A549 (cell line): Measurements from ENCODE around the gene REM2. TPM values are rescaled to one million over a fixed set of nuclear protein-coding genes. Genes with fewer than 3 reads are reported as not detected.
A peak's percentile ranks its signal among the peaks of the same experiment; 100 is the strongest.

ENCODE experiments used
- ATAC-seq, 2 experiments: fragments of 200-7000 bp in 1 of 2; fragments of >200 bp in 1 of 2; cut with Nextera tagmentation in 1 of 2; cut with Tn5 transposase in 1 of 2; 3 replicates each; pipeline versions ENCODE4 v1.8.0 to v1.9.1; 2018 to 2020; ENCODE audit warnings: mild to moderate bottlenecking in 1 of 2, moderate library complexity in 1 of 2
- CTCF ChIA-PET: fragments of 300-600 bp; sonication (Branson Sonifier 250); formaldehyde crosslinking; extraction: SDS; loops from one replicate; lab custom pipeline; 2021; ENCODE audit warnings: antibody characterized with exemption, inconsistent platforms; lab: Yijun Ruan, JAX
- POLR2A ChIA-PET: fragments of 350-600 bp; formaldehyde crosslinking; extraction: SDS; loops from one replicate; lab custom pipeline; 2021; ENCODE audit warnings: antibody characterized with exemption, inconsistent platforms; lab: Yijun Ruan, JAX
- DNase-seq, 2 experiments: peaks; one replicate each; pipeline versions ENCODE4 v3.0.0 to v3.0.0-alpha.2; 2011 to 2016; ENCODE audit warnings: low read depth in 1 of 2, low spot score in 1 of 2
- FAIRE-seq: peaks from 2 replicates; lab custom pipeline; 2011; peaks lifted over from hg19 to GRCh38; lab: Jason Lieb, UNC
- H3K27ac ChIP-seq, 2 experiments: fragments of >200 bp; sonication (Bioruptor Twin); formaldehyde crosslinking; 3 replicates each; pipeline ENCODE4 v1.5.1; 2016 to 2017
- H3K4me1 ChIP-seq: fragments of >200 bp; sonication (Bioruptor Twin); formaldehyde crosslinking; 3 replicates; pipeline ENCODE4 v1.6.1; 2016
- H3K4me2 ChIP-seq: fragments of >200 bp; sonication (Bioruptor Twin); formaldehyde crosslinking; 3 replicates; pipeline ENCODE4 v1.6.1; 2016
- H3K4me3 ChIP-seq: fragments of >200 bp; sonication (Bioruptor Twin); formaldehyde crosslinking; 3 replicates; pipeline ENCODE4 v1.5.1; 2016
- H3K9me3 ChIP-seq: fragments of >200 bp; sonication (Bioruptor Twin); formaldehyde crosslinking; 3 replicates; pipeline ENCODE4 v1.6.1; 2016
- BHLHE40 ChIP-seq: IDR thresholded peaks from 2 replicates; pipeline ENCODE4 v1.6.1; 2012; ENCODE audit warnings: low read depth, low read length, inconsistent platforms
- CBX8 ChIP-seq: fragments of 200-600 bp; sonication (generic); IDR thresholded peaks from 2 replicates; pipeline ENCODE4 v1.6.1; 2016
- EHMT2 ChIP-seq: fragments of 200-600 bp; sonication (generic); IDR thresholded peaks from 2 replicates; pipeline ENCODE4 v1.6.1; 2016; ENCODE audit warnings: antibody characterized with exemption, low read depth, mild to moderate bottlenecking, moderate library complexity
- FOXS1 ChIP-seq: fragments of 250-450 bp; sonication (Bioruptor Pico); IDR thresholded peaks from 2 replicates; pipeline ENCODE4 v1.5.0; 2020; ENCODE audit warnings: mild to moderate bottlenecking, moderate library complexity
- HDAC2 ChIP-seq: fragments of 200-600 bp; sonication (generic); IDR thresholded peaks from 2 replicates; pipeline ENCODE4 v1.6.1; 2016
- HOXA7 ChIP-seq: fragments of 250-450 bp; sonication (Bioruptor Pico); IDR thresholded peaks from 2 replicates; pipeline ENCODE4 v1.5.0; 2020; ENCODE audit warnings: mild to moderate bottlenecking, moderate library complexity
- JUN ChIP-seq, 2 experiments: fragments of >200 bp; sonication (Bioruptor Twin); formaldehyde crosslinking; IDR thresholded peaks; 2 replicates in 1 of 2; 3 replicates in 1 of 2; pipeline ENCODE4 v1.6.1; 2016 to 2017
- JUNB ChIP-seq: fragments of >200 bp; sonication (Bioruptor Twin); formaldehyde crosslinking; IDR thresholded peaks from 2 replicates; pipeline ENCODE4 v1.6.1; 2016
- MAFK ChIP-seq: fragments of 450-650 bp; IDR thresholded peaks from 2 replicates; pipeline ENCODE4 v1.6.1; 2014; ENCODE audit not compliant: partially characterized antibody
- MYC ChIP-seq: IDR thresholded peaks from 2 replicates; pipeline ENCODE4 v1.6.1; 2012; ENCODE audit warnings: mild to moderate bottlenecking, inconsistent platforms, low read length, improper control_type of control experiment, borderline replicate concordance
- POLR2AphosphoS2 ChIP-seq: conservative IDR thresholded peaks from 2 replicates; pipeline ENCODE4 v1.6.1; 2012; ENCODE audit warnings: low read length, improper control_type of control experiment, inconsistent platforms
- RAD21 ChIP-seq, 2 experiments: fragments of >200 bp in 1 of 2; sonication (Bioruptor Twin) in 1 of 2; formaldehyde crosslinking in 1 of 2; IDR thresholded peaks in 1 of 2; conservative IDR thresholded peaks in 1 of 2; 2 replicates in 1 of 2; 3 replicates in 1 of 2; pipeline ENCODE4 v1.6.1; 2012 to 2018; ENCODE audit warnings: inconsistent platforms in 1 of 2
- RARB ChIP-seq: fragments of 250-450 bp; sonication (Bioruptor Pico); IDR thresholded peaks from 2 replicates; pipeline ENCODE4 v1.8.0; 2021; ENCODE audit warnings: mild to moderate bottlenecking, moderate library complexity
- RCOR1 ChIP-seq: fragments of 150-350 bp; IDR thresholded peaks from 2 replicates; pipeline ENCODE4 v1.6.1; 2014; ENCODE audit warnings: antibody characterized with exemption, low read length, low read depth
- SMC3 ChIP-seq: fragments of >200 bp; sonication (Bioruptor Twin); formaldehyde crosslinking; IDR thresholded peaks from 3 replicates; pipeline ENCODE4 v1.6.1; 2018; ENCODE audit warnings: inconsistent platforms
- ZFP36 ChIP-seq: fragments of 450-650 bp; IDR thresholded peaks from 2 replicates; pipeline ENCODE4 v1.6.1; 2014; ENCODE audit warnings: borderline replicate concordance; ENCODE audit not compliant: partially characterized antibody
- WGBS: methylation state at CpG from one replicate; pipeline ENCODE4 v1.1.6; 2017; ENCODE audit errors: missing lambda C conversion rate; 5-methylcytosine and 5-hydroxymethylcytosine counted together
- polyA plus RNA-seq, 4 experiments: library from polyadenylated mRNA; depleted of rRNA in 3 of 4; stranded (reverse); fragments of >200 nt; fragmentation: RNase III in 1 of 4; extraction: RNeasy Plus Mini Kit Qiagen cat#74134 plus additional on column Dnase treatment in 1 of 4; gene quantifications; 2 replicates in 3 of 4; 3 replicates in 1 of 4; pipeline ENCODE4 v1.2.3, GENCODE V29; 2011 to 2017
- TF ChIP-seq, protein P1 (sequence below): fragments of 250-450 bp; sonication (Bioruptor Pico); IDR thresholded peaks from 2 replicates; pipeline ENCODE4 v1.5.0; 2021; ENCODE audit warnings: mild to moderate bottlenecking, moderate library complexity, borderline replicate concordance
- TF ChIP-seq, protein P2 (sequence below): fragments of 450-650 bp; IDR thresholded peaks from 2 replicates; pipeline ENCODE4 v1.6.1; 2014; ENCODE audit warnings: antibody characterized with exemption
- TF ChIP-seq, protein P3 (sequence below): fragments of >200 bp; sonication (Bioruptor Twin); formaldehyde crosslinking; IDR thresholded peaks from 3 replicates; pipeline ENCODE4 v1.5.1; 2016
- TF ChIP-seq, protein P4 (sequence below): fragments of >200 bp; sonication (Bioruptor Twin); formaldehyde crosslinking; IDR thresholded peaks from 3 replicates; pipeline ENCODE4 v1.6.1; 2016
- TF ChIP-seq, protein P5 (sequence below): fragments of 200-600 bp; sonication (generic); IDR thresholded peaks from 2 replicates; pipeline ENCODE4 v1.6.1; 2016; ENCODE audit warnings: antibody characterized with exemption, mild to moderate bottlenecking, moderate library complexity
- TF ChIP-seq, protein P6 (sequence below): IDR thresholded peaks from 2 replicates; pipeline ENCODE4 v1.6.1; 2012

The REM2 gene
- polyA plus RNA-seq, 2 of the 4 experiments (the other 2 are of a cell fraction) = 0.23 to 0.31 TPM

DNA sequence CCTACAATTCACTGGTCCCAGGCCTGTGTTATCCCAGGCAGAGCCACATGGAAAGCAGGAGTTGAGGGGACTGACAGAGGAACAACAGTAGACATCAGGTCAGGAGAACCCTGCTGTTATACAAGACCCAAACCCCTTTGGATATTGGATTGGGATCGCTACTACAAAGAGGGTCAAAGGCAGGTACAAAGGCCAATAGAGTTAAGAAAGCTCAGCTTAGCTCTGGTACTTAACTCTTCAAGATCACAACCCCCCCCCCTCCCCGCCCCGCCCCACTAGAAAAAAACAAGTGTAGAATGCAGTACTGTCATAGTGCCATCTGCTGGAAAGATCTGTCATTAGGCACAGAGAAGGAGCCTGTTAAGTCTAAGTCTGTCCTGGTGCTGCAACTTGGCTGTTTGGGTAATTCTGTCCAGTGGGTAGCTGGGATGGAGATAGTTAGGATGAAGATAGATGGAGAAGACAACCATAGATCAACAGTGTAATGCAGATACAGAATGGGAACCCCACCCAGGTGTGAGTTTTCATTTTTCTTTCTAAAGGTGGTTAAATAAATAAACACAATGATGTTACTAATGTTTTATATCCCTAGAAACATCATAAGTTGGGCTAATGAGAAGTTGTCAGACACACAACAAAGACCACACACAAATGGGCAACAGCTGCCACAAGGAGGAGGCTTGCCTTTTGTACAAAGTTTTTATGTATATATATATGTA, 17.2 kb downstream of the REM2 start:
- ATAC-seq (peak; percentile 81 to 83), FAIRE-seq (no peak), DNase-seq (peak; percentile 77 to 81)
- Histone ChIP-seq H3K4me2 (no peak overlapping the region), H3K4me3 (no peak overlapping the region), H3K9me3 (no peaks in the 10 kb centered on the region), H3K27ac (no peak overlapping the region; a peak in 1 of 6 replicates), H3K4me1 (peaks cover 17% of the 10 kb centered on the region)
- ChIA-PET CTCF (interaction anchor here (0.5 to 16.6 kb wide), 28 partner anchors 14 to 1617 kb away, joined by 3 to 368 read pairs (median 4); partner anchors contain the start of genes LRP10, OXA1L, RBM23 and REM2), POLR2A (interaction anchor here (0.6 to 1.0 kb wide), 4 partner anchors 11 to 82 kb away, joined by 3 to 6 read pairs (median 4); partner anchors contain the start of genes AJUBA and LRP10)
- WGBS = 7% methylated on average over 3 of the region's 3 CpGs
- TF ChIP-seq RAD21 (conservative IDR thresholded peaks at IDR 0.05 in 1 of 2, IDR thresholded peaks at IDR 0.05 in 1 of 2) = peak; percentile 62 to 70
- no peak for TF ChIP-seq RARB (CRISPR knock-in tag)
- TF ChIP-seq, protein P1, sequence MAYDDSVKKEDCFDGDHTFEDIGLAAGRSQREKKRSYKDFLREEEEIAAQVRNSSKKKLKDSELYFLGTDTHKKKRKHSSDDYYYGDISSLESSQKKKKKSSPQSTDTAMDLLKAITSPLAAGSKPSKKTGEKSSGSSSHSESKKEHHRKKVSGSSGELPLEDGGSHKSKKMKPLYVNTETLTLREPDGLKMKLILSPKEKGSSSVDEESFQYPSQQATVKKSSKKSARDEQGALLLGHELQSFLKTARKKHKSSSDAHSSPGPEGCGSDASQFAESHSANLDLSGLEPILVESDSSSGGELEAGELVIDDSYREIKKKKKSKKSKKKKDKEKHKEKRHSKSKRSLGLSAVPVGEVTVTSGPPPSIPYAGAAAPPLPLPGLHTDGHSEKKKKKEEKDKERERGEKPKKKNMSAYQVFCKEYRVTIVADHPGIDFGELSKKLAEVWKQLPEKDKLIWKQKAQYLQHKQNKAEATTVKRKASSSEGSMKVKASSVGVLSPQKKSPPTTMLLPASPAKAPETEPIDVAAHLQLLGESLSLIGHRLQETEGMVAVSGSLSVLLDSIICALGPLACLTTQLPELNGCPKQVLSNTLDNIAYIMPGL = no peak
- peak; percentile 85 for TF ChIP-seq SMC3
- no peak for TF ChIP-seq ZFP36
- TF ChIP-seq, protein P2, sequence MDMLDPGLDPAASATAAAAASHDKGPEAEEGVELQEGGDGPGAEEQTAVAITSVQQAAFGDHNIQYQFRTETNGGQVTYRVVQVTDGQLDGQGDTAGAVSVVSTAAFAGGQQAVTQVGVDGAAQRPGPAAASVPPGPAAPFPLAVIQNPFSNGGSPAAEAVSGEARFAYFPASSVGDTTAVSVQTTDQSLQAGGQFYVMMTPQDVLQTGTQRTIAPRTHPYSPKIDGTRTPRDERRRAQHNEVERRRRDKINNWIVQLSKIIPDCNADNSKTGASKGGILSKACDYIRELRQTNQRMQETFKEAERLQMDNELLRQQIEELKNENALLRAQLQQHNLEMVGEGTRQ = no peak
- no peak for TF ChIP-seq HDAC2
- TF ChIP-seq CBX8 = no peak
- no peak for TF ChIP-seq MAFK
- TF ChIP-seq, protein P3, sequence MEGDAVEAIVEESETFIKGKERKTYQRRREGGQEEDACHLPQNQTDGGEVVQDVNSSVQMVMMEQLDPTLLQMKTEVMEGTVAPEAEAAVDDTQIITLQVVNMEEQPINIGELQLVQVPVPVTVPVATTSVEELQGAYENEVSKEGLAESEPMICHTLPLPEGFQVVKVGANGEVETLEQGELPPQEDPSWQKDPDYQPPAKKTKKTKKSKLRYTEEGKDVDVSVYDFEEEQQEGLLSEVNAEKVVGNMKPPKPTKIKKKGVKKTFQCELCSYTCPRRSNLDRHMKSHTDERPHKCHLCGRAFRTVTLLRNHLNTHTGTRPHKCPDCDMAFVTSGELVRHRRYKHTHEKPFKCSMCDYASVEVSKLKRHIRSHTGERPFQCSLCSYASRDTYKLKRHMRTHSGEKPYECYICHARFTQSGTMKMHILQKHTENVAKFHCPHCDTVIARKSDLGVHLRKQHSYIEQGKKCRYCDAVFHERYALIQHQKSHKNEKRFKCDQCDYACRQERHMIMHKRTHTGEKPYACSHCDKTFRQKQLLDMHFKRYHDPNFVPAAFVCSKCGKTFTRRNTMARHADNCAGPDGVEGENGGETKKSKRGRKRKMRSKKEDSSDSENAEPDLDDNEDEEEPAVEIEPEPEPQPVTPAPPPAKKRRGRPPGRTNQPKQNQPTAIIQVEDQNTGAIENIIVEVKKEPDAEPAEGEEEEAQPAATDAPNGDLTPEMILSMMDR = peak; percentile 72
- TF ChIP-seq, protein P4, sequence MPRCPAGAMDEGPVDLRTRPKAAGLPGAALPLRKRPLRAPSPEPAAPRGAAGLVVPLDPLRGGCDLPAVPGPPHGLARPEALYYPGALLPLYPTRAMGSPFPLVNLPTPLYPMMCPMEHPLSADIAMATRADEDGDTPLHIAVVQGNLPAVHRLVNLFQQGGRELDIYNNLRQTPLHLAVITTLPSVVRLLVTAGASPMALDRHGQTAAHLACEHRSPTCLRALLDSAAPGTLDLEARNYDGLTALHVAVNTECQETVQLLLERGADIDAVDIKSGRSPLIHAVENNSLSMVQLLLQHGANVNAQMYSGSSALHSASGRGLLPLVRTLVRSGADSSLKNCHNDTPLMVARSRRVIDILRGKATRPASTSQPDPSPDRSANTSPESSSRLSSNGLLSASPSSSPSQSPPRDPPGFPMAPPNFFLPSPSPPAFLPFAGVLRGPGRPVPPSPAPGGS = no peak
- peak in 1 of 2 experiments; percentile 26; a peak in 1 of 5 replicates for TF ChIP-seq JUN (IDR thresholded peaks at IDR 0.05)

DNA sequence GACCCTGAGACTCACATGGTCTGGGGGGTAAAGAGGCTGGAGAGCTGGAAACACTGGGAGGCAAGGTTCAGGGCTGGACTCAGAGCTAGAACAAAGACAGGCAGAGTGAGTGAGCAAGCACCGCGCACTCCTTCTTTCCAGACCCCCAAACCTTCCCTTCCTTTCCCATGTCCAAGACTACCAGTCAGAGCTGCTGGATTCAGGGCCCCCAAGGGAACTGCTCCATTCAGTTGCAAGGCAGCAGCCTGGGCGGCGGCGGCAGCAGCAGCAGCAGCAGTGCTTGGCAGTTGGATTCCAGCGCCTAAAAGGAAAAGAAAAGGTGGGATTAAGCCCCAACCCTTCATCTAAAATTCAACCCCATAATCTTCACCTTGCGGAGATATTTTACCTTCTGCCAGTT, 18.8 kb downstream of the REM2 start:
- FAIRE-seq = no peak
- POLR2A ChIA-PET = interaction anchor here (1.5 kb wide), 1 partner anchor 15 kb away, joined by 10 read pairs; no protein-coding TSS in a partner anchor
- Histone ChIP-seq H3K4me1 (peaks cover 17% of the 10 kb centered on the region), H3K27ac (no peak overlapping the region), H3K4me2 (no peak overlapping the region), H3K4me3 (no peak overlapping the region), H3K9me3 (no peaks in the 10 kb centered on the region)
- WGBS = 93% methylated on average over 7 of the region's 7 CpGs
- ATAC-seq = no peak
- no peak for TF ChIP-seq HOXA7 (CRISPR knock-in tag)
- CTCF ChIA-PET = interaction anchor here (1.1 to 16.6 kb wide), 10 partner anchors 13 to 583 kb away, joined by 3 to 368 read pairs (median 8); partner anchors contain the start of genes LRP10, RBM23 and REM2
- DNase-seq = no peak

DNA sequence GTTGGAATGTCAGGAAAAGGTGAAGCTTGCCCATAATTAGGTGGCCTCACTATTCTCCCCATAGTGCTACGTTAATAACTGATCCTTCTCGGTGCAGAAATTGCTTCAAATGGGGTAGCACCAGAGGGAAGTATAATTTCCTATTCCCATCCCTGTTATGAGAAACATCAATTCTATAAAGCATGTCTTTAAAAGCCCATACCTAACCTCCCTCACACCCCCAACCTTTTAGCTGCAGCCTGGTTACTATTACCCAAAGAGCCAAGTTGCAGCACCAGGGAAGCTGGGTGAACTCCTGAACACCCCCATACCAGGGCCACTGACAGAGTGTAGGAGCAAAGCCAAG, 20.7 kb downstream of the REM2 start:
- H3K4me1 ChIP-seq = peaks cover 8% of the 10 kb centered on the region
- POLR2A ChIA-PET = interaction anchor here (0.6 to 0.8 kb wide), 2 partner anchors 16 to 32 kb away, joined by 3 read pairs; partner anchors contain the start of gene LRP10
- CTCF ChIA-PET = interaction anchor here (0.8 to 16.6 kb wide), 7 partner anchors 11 to 349 kb away, joined by 3 to 368 read pairs (median 41); partner anchors contain the start of genes LRP10, RBM23 and REM2
- DNase-seq = no peak
- ATAC-seq = no peak
- H3K4me3 ChIP-seq = no peak overlapping the region
- no peak for FAIRE-seq
- WGBS = 91% methylated on average over 2 of the region's 2 CpGs
- no peaks in the 10 kb centered on the region for H3K9me3 ChIP-seq
- no peak overlapping the region for H3K4me2 ChIP-seq
- H3K27ac ChIP-seq = no peak overlapping the region
- TF ChIP-seq, protein P5, sequence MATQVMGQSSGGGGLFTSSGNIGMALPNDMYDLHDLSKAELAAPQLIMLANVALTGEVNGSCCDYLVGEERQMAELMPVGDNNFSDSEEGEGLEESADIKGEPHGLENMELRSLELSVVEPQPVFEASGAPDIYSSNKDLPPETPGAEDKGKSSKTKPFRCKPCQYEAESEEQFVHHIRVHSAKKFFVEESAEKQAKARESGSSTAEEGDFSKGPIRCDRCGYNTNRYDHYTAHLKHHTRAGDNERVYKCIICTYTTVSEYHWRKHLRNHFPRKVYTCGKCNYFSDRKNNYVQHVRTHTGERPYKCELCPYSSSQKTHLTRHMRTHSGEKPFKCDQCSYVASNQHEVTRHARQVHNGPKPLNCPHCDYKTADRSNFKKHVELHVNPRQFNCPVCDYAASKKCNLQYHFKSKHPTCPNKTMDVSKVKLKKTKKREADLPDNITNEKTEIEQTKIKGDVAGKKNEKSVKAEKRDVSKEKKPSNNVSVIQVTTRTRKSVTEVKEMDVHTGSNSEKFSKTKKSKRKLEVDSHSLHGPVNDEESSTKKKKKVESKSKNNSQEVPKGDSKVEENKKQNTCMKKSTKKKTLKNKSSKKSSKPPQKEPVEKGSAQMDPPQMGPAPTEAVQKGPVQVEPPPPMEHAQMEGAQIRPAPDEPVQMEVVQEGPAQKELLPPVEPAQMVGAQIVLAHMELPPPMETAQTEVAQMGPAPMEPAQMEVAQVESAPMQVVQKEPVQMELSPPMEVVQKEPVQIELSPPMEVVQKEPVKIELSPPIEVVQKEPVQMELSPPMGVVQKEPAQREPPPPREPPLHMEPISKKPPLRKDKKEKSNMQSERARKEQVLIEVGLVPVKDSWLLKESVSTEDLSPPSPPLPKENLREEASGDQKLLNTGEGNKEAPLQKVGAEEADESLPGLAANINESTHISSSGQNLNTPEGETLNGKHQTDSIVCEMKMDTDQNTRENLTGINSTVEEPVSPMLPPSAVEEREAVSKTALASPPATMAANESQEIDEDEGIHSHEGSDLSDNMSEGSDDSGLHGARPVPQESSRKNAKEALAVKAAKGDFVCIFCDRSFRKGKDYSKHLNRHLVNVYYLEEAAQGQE = no peak
- no peak for TF ChIP-seq JUNB
- TF ChIP-seq, protein P6, sequence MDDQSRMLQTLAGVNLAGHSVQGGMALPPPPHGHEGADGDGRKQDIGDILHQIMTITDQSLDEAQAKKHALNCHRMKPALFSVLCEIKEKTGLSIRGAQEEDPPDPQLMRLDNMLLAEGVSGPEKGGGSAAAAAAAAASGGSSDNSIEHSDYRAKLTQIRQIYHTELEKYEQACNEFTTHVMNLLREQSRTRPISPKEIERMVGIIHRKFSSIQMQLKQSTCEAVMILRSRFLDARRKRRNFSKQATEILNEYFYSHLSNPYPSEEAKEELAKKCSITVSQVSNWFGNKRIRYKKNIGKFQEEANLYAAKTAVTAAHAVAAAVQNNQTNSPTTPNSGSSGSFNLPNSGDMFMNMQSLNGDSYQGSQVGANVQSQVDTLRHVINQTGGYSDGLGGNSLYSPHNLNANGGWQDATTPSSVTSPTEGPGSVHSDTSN = no peak
- no peak for TF ChIP-seq MYC
- TF ChIP-seq BHLHE40 = no peak
- TF ChIP-seq POLR2AphosphoS2 = no peak
- TF ChIP-seq HOXA7 (CRISPR knock-in tag) = no peak
- no peak for TF ChIP-seq EHMT2
- no peak for TF ChIP-seq RCOR1
- no peak for TF ChIP-seq FOXS1 (CRISPR knock-in tag)
